MV-4-11 (cell line): ENCODE results near the gene MIS12.

Source experiments
- DNase-seq: peaks from one replicate; lab custom pipeline; 2025; lab: John Stamatoyannopoulos, UW

MIS12 gene

DNA sequence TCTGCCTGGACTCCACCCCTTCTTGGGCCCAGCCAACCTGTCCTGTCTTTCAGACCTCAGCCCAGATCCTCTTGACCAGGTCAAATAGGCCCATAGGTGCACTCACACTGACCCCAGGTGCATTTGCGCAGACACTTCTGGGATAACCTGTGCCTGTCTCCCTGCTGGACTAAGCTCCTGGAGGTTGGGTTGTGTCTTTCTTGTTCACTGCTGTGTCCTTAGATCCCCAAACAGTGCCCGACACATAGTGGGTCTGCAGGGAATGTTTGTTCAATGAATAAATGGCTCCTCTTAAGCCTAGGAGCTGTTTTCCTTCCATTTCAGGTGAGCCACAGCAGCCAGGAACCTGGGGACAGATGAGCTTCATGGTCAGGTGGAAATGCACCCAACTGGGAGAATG is 49.1 kb downstream of the MIS12 start:
- DNase-seq = no peak

DNA sequence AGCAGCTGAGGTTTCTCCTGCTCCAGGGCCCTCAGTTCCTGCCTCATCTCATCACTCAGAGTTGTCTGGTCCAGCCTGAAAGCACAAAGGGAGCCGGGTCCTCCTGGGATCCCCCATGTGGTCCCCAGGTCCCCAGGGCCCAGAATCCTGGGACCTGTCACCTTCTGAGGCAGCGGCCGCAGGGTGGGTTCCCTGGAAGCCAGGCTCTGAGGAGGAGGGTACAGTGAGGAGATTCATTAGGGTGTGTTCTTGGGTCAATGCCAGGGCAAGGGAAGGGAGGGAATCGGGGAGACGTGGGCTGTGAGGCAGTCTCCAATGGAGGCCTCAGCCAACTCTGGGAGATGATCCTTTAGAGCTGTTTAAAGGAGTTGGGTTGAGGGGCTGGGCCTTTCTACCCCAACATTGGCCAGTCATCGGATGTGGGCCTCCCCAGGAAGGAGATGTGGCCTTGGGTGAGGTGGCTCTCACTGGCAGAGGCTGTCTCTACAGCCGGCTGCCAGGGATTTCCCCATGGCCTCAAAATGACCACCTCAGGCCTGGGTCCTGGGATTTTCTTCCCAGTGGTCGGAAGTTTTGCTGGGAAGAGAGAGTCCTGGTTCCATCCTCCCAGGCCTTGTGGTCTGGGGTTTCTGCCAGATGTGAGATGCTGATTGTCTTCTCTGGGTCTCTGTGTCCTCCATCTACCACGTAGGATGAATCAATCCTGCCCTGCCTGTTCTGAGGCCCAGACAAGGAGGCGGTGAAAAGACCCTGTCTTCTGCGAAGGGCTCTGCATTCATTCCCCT is 50.7 kb downstream of the MIS12 start:
- DNase-seq = no peak

DNA sequence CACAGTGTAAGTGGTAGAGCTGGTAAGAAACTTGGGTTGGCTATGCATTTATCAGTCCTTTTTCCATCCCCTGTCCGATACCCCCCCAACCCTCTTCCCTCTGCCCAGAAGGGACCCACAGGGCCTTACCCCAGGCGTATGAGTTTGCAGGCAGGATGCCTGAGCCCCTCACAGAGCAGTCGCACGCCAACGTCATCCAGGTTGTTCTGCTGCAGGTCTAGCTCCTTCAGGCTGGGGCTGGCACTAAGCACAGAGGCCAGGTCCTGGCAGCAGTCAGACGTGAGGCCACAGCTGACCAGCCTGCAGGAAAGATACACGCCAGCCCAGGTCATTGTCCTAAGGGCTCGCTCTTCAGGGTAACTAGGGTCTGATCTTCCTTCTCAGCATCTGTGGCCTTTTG is 52.9 kb downstream of the MIS12 start:
- no peak for DNase-seq

DNA sequence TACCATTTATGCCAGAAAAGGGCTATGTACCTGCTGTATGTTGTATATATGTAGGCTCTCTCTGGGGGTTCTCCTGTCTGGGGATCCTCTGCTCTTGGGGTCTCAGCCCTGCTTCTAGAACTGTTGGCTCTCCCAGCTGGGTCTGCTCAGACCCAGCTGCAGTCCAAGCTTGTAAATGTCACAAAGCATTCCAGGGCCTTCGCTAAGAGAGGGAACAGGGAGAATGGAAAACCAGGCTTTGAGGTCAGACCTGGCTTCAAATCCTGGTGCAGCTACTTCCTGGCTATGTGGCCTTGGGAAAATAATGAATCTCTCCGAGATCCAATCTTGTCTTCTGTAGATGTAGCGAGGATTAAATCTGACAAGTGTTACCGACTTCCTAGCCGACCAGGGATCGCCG is 54.0 kb downstream of the MIS12 start:
- no peak for DNase-seq
